Measurements from ENCODE around the gene SLC9A6.

Gene SLC9A6

DNA sequence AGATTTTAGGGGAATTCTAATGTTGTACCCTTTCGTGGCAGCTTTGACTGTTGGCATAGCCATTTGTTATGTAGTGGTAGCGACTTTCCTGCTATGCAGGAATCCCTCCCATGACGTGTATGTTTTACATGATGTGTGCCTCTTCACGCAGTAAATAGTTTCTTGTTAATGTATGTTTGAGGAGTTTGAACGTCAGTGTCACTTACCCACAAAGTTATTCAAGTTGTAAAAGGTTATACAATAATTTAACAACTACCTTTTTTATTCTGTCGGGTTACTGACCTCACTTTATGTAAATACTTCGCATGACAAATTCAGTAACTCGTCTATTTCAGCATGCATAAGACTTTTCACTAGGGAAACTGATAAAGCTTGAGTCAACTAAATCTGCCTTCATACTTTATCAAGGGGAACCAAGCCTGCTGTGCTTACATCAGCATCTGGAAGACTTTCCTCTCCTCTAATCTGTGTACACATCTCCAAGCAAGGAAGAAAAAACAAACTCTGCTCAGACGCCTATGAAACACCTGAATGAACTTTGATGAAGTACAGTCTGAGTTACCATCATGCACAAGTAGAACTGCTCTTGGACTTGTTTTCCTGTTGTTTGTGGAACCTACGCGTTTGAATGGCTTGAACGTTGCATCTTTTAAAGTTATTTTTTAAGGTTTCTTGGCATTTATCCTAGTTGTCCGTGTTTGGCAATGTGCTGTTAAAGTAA lies 61.2 kb downstream of the SLC9A6 start:
- ChIA-PET CTCF (no interaction called here), POLR2A (no interaction called here)
- no peak overlapping the region for H3K4me3 ChIP-seq (ENCODE audit: low read depth, low read length)
- H3K36me3 ChIP-seq (ENCODE audit: control insufficient read depth in 2 of 2, insufficient read depth in 1 of 2, low read length in 2 of 2): peaks cover 0 to 5% of the 10 kb centered on the region in 2 experiments; a peak in 1 of 3 replicates
- H3K9me3 ChIP-seq (ENCODE audit: control insufficient read depth, insufficient read depth, low read depth, low read length): no peaks in the 10 kb centered on the region
- H3K27ac ChIP-seq (ENCODE audit: extremely low read depth, low read depth, low read length): peak overlapping the region; percentile 90
- peaks cover 19% of the 10 kb centered on the region for H3K4me1 ChIP-seq (ENCODE audit: control insufficient read depth, insufficient read depth, low read length)
- no peak for TF ChIP-seq ZFP41 (tag by site-specific recombination; IDR thresholded peaks at IDR 0.05; ENCODE audit: borderline replicate concordance)
- TF ChIP-seq ZNF610 (tag by site-specific recombination; IDR thresholded peaks at IDR 0.05; ENCODE audit: borderline replicate concordance): no peak
- TF ChIP-seq ZNF174 (tag by site-specific recombination; IDR thresholded peaks at IDR 0.05): no peak
- TF ChIP-seq, protein P1, sequence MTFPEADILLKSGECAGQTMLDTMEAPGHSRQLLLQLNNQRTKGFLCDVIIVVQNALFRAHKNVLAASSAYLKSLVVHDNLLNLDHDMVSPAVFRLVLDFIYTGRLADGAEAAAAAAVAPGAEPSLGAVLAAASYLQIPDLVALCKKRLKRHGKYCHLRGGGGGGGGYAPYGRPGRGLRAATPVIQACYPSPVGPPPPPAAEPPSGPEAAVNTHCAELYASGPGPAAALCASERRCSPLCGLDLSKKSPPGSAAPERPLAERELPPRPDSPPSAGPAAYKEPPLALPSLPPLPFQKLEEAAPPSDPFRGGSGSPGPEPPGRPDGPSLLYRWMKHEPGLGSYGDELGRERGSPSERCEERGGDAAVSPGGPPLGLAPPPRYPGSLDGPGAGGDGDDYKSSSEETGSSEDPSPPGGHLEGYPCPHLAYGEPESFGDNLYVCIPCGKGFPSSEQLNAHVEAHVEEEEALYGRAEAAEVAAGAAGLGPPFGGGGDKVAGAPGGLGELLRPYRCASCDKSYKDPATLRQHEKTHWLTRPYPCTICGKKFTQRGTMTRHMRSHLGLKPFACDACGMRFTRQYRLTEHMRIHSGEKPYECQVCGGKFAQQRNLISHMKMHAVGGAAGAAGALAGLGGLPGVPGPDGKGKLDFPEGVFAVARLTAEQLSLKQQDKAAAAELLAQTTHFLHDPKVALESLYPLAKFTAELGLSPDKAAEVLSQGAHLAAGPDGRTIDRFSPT (tag by site-specific recombination; IDR thresholded peaks at IDR 0.05): peak; percentile 92
- no peak for TF ChIP-seq ZFP37 (tag by site-specific recombination; IDR thresholded peaks at IDR 0.05)
- no peak for TF ChIP-seq ZNF658 (tag by site-specific recombination; IDR thresholded peaks at IDR 0.05)
- TF ChIP-seq, protein P2, sequence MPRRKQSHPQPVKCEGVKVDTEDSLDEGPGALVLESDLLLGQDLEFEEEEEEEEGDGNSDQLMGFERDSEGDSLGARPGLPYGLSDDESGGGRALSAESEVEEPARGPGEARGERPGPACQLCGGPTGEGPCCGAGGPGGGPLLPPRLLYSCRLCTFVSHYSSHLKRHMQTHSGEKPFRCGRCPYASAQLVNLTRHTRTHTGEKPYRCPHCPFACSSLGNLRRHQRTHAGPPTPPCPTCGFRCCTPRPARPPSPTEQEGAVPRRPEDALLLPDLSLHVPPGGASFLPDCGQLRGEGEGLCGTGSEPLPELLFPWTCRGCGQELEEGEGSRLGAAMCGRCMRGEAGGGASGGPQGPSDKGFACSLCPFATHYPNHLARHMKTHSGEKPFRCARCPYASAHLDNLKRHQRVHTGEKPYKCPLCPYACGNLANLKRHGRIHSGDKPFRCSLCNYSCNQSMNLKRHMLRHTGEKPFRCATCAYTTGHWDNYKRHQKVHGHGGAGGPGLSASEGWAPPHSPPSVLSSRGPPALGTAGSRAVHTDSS (tag by site-specific recombination; IDR thresholded peaks at IDR 0.05): no peak; the same call in 1 of the 2 replicates
- TF ChIP-seq KLF8 (tag by site-specific recombination; IDR thresholded peaks at IDR 0.05): peak; percentile 51
- TF ChIP-seq ZNF202 (tag by site-specific recombination; IDR thresholded peaks at IDR 0.05; ENCODE audit: borderline replicate concordance): no peak
- TF ChIP-seq SP3 (tag by site-specific recombination; IDR thresholded peaks at IDR 0.05): no peak
- TF ChIP-seq, protein P3, sequence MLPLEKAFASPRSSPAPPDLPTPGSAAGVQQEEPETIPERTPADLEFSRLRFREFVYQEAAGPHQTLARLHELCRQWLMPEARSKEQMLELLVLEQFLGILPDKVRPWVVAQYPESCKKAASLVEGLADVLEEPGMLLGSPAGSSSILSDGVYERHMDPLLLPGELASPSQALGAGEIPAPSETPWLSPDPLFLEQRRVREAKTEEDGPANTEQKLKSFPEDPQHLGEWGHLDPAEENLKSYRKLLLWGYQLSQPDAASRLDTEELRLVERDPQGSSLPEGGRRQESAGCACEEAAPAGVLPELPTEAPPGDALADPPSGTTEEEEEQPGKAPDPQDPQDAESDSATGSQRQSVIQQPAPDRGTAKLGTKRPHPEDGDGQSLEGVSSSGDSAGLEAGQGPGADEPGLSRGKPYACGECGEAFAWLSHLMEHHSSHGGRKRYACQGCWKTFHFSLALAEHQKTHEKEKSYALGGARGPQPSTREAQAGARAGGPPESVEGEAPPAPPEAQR (tag by site-specific recombination; IDR thresholded peaks at IDR 0.05): no peak
- TF ChIP-seq, protein P4, sequence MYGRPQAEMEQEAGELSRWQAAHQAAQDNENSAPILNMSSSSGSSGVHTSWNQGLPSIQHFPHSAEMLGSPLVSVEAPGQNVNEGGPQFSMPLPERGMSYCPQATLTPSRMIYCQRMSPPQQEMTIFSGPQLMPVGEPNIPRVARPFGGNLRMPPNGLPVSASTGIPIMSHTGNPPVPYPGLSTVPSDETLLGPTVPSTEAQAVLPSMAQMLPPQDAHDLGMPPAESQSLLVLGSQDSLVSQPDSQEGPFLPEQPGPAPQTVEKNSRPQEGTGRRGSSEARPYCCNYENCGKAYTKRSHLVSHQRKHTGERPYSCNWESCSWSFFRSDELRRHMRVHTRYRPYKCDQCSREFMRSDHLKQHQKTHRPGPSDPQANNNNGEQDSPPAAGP (tag by site-specific recombination; IDR thresholded peaks at IDR 0.05): peak; percentile 36
- no peak for TF ChIP-seq ZNF544 (tag by site-specific recombination; IDR thresholded peaks at IDR 0.05)
- peak; percentile 98 for TF ChIP-seq ZNF629 (tag by site-specific recombination; IDR thresholded peaks at IDR 0.05)
- TF ChIP-seq, protein P5, sequence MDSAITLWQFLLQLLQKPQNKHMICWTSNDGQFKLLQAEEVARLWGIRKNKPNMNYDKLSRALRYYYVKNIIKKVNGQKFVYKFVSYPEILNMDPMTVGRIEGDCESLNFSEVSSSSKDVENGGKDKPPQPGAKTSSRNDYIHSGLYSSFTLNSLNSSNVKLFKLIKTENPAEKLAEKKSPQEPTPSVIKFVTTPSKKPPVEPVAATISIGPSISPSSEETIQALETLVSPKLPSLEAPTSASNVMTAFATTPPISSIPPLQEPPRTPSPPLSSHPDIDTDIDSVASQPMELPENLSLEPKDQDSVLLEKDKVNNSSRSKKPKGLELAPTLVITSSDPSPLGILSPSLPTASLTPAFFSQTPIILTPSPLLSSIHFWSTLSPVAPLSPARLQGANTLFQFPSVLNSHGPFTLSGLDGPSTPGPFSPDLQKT (IDR thresholded peaks at IDR 0.05; ENCODE audit: borderline replicate concordance, low read depth, low read length): no peak
- TF ChIP-seq TRIM28 (IDR thresholded peaks at IDR 0.05; ENCODE audit: borderline replicate concordance, low read length): peak; percentile 65; the same call in 1 of the 2 replicates
- TF ChIP-seq, protein P6, sequence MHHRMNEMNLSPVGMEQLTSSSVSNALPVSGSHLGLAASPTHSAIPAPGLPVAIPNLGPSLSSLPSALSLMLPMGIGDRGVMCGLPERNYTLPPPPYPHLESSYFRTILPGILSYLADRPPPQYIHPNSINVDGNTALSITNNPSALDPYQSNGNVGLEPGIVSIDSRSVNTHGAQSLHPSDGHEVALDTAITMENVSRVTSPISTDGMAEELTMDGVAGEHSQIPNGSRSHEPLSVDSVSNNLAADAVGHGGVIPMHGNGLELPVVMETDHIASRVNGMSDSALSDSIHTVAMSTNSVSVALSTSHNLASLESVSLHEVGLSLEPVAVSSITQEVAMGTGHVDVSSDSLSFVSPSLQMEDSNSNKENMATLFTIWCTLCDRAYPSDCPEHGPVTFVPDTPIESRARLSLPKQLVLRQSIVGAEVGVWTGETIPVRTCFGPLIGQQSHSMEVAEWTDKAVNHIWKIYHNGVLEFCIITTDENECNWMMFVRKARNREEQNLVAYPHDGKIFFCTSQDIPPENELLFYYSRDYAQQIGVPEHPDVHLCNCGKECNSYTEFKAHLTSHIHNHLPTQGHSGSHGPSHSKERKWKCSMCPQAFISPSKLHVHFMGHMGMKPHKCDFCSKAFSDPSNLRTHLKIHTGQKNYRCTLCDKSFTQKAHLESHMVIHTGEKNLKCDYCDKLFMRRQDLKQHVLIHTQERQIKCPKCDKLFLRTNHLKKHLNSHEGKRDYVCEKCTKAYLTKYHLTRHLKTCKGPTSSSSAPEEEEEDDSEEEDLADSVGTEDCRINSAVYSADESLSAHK (tag by site-specific recombination; IDR thresholded peaks at IDR 0.05): peak; percentile 71
- TF ChIP-seq ZNF529 (tag by site-specific recombination; IDR thresholded peaks at IDR 0.05; ENCODE audit: insufficient replicate concordance): no peak
- no peak for TF ChIP-seq MZF1 (tag by site-specific recombination; IDR thresholded peaks at IDR 0.05; ENCODE audit: borderline replicate concordance)
- no peak for TF ChIP-seq ZNF239 (tag by site-specific recombination; IDR thresholded peaks at IDR 0.05)
- TF ChIP-seq, protein P7, sequence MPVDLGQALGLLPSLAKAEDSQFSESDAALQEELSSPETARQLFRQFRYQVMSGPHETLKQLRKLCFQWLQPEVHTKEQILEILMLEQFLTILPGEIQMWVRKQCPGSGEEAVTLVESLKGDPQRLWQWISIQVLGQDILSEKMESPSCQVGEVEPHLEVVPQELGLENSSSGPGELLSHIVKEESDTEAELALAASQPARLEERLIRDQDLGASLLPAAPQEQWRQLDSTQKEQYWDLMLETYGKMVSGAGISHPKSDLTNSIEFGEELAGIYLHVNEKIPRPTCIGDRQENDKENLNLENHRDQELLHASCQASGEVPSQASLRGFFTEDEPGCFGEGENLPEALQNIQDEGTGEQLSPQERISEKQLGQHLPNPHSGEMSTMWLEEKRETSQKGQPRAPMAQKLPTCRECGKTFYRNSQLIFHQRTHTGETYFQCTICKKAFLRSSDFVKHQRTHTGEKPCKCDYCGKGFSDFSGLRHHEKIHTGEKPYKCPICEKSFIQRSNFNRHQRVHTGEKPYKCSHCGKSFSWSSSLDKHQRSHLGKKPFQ (tag by site-specific recombination; IDR thresholded peaks at IDR 0.05): peak; percentile 19; the same call in 1 of the 2 replicates
- peak; percentile 25; the same call in 1 of the 2 replicates for TF ChIP-seq ZEB2 (tag by site-specific recombination; IDR thresholded peaks at IDR 0.05)
- TF ChIP-seq ZNF600 (tag by site-specific recombination; IDR thresholded peaks at IDR 0.05): peak; percentile 94
